22Rv1 (cell line): ENCODE results near the gene GATA2.

Experiments
- ZFX ChIP-seq: fragments of 450-650 bp; IDR thresholded peaks from 2 replicates; pipeline ENCODE4 v1.6.1; 2017; ENCODE audit warnings: antibody characterized with exemption, borderline replicate concordance
- TF ChIP-seq, protein P1 (sequence below): fragments of 450-650 bp; IDR thresholded peaks from 2 replicates; pipeline ENCODE4 v1.5.1; 2017; ENCODE audit warnings: mild to moderate bottlenecking

DNA sequence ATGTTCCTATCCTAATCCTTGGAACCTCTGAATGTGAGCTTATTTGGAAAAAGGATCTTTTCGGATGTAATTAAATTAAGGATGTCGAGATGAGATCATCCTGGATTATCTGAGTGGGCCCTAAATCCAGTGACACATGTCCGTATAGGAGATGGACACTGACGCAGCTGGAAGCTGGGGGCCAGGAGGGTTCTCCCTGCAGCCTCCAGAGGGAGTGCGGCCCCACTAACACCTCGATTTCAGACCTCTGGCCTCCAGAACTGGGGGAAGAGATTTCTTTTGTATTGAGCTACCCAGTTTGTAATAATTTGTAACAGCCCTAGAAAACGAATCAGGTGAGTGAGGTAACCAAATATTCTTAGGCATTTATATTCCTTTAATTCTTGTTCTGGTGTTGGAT is 28.8 kb downstream of the GATA2 start:
- TF ChIP-seq, protein P1, sequence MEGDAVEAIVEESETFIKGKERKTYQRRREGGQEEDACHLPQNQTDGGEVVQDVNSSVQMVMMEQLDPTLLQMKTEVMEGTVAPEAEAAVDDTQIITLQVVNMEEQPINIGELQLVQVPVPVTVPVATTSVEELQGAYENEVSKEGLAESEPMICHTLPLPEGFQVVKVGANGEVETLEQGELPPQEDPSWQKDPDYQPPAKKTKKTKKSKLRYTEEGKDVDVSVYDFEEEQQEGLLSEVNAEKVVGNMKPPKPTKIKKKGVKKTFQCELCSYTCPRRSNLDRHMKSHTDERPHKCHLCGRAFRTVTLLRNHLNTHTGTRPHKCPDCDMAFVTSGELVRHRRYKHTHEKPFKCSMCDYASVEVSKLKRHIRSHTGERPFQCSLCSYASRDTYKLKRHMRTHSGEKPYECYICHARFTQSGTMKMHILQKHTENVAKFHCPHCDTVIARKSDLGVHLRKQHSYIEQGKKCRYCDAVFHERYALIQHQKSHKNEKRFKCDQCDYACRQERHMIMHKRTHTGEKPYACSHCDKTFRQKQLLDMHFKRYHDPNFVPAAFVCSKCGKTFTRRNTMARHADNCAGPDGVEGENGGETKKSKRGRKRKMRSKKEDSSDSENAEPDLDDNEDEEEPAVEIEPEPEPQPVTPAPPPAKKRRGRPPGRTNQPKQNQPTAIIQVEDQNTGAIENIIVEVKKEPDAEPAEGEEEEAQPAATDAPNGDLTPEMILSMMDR, result no peak
- no peak for TF ChIP-seq ZFX
